GM03348 (cell line): ENCODE data around the gene OSTM1.
A peak's percentile ranks its signal among the peaks of the same experiment; 100 is the strongest.

ENCODE experiments used
- DNase-seq: peaks from one replicate; pipeline ENCODE4 v3.0.0; 2012; ENCODE audit warnings: low spot score

The OSTM1 gene

GRCh38 chr6:108102965-108103364, 28.4 kb upstream of the OSTM1 start:
- no peak for DNase-seq

GRCh38 chr6:108100003-108100402, 25.5 kb upstream of the OSTM1 start:
- no peak for DNase-seq

- no peak for DNase-seq
Measured at GRCh38 chr6:108097882-108098281, 23.3 kb upstream of the OSTM1 start.

- no peak for DNase-seq
Measured at GRCh38 chr6:108093781-108094300, 19.3 kb upstream of the OSTM1 start.

GRCh38 chr6:108091288-108091687, 16.7 kb upstream of the OSTM1 start:
- DNase-seq = no peak

GRCh38 chr6:108083349-108083748, 8.8 kb upstream of the OSTM1 start:
- no peak for DNase-seq

GRCh38 chr6:108082539-108082938, 8.0 kb upstream of the OSTM1 start:
- no peak for DNase-seq

GRCh38 chr6:108080010-108080780, 5.7 kb upstream of the OSTM1 start:
- peak; percentile 51 for DNase-seq

- no peak for DNase-seq
Measured at GRCh38 chr6:108078191-108078590, 3.6 kb upstream of the OSTM1 start.

- DNase-seq = no peak
Measured at GRCh38 chr6:108074057-108074358, 533 bp downstream of the OSTM1 start.

- DNase-seq = no peak
Measured at GRCh38 chr6:108071736-108072276, 2.7 kb downstream of the OSTM1 start.

- DNase-seq = no peak
Measured at GRCh38 chr6:108068618-108069017, 5.9 kb downstream of the OSTM1 start.

- DNase-seq = no peak
Measured at GRCh38 chr6:108068182-108068581, 6.4 kb downstream of the OSTM1 start.

GRCh38 chr6:108052706-108053105, 21.8 kb downstream of the OSTM1 start:
- DNase-seq = no peak

- DNase-seq = no peak
Measured at GRCh38 chr6:108051481-108051880, 23.1 kb downstream of the OSTM1 start.

GRCh38 chr6:108039681-108040080, 34.9 kb downstream of the OSTM1 start:
- DNase-seq = no peak

- no peak for DNase-seq
Measured at GRCh38 chr6:108036884-108037283, 37.7 kb downstream of the OSTM1 start.

- DNase-seq = no peak
Measured at GRCh38 chr6:108031968-108032367, 42.6 kb downstream of the OSTM1 start.

- no peak for DNase-seq
Measured at GRCh38 chr6:108030211-108030610, 44.3 kb downstream of the OSTM1 start.

GRCh38 chr6:108029226-108029921, 45.2 kb downstream of the OSTM1 start:
- no peak for DNase-seq

- DNase-seq = no peak
Measured at GRCh38 chr6:108027594-108027993, 46.9 kb downstream of the OSTM1 start.

GRCh38 chr6:108027056-108027455, 47.5 kb downstream of the OSTM1 start:
- DNase-seq = no peak

- DNase-seq = no peak
Measured at GRCh38 chr6:108024427-108025073, 50.0 kb downstream of the OSTM1 start.
